A673 (cell line): ENCODE data around the gene LRRC52. TPM values are rescaled to one million over a fixed set of nuclear protein-coding genes. Genes with fewer than 3 reads are reported as not detected.

Source experiments
- BruUV-seq: library from RNA; stranded (reverse); fragments of 400-500 nt; replicated peaks from 2 replicates; lab custom pipeline; 2021; lab: Mats Ljungman, UMichigan
- CTCF ChIA-PET: fragments of 300-600 bp; sonication (Branson Sonifier 250); formaldehyde crosslinking; loops from one replicate; lab custom pipeline; 2022; ENCODE audit warnings: antibody characterized with exemption; lab: Charles Lee
- POLR2A ChIA-PET: fragments of 300-600 bp; sonication (Branson Sonifier 250); formaldehyde crosslinking; loops from one replicate; lab custom pipeline; 2022; ENCODE audit warnings: antibody characterized with exemption; ENCODE audit not compliant: low non-redundant PET; lab: Charles Lee
- DNase-seq: peaks from one replicate; pipeline ENCODE4 v3.0.0-alpha.2; 2015; ENCODE audit warnings: low spot score
- H3K27ac ChIP-seq: fragments of 200-600 bp; sonication (generic); 2 replicates; pipeline ENCODE4 v1.5.1; 2016; ENCODE audit warnings: mixed run types, low read depth, mild to moderate bottlenecking, mixed read lengths, antibody characterized with exemption, low read length; ENCODE audit not compliant: poor library complexity, severe bottlenecking
- H3K27me3 ChIP-seq: fragments of 200-600 bp; sonication (generic); replicated peaks from 2 replicates; pipeline ENCODE4 v1.6.1; 2017; ENCODE audit warnings: mixed run types, low read depth, mild to moderate bottlenecking, mixed read lengths, antibody characterized with exemption, low read length; ENCODE audit not compliant: insufficient read depth, poor library complexity
- H3K36me3 ChIP-seq: fragments of 200-600 bp; sonication (generic); 2 replicates; pipeline ENCODE4 v1.6.1; 2016; ENCODE audit warnings: mixed run types, mild to moderate bottlenecking, mixed read lengths, antibody characterized with exemption, low read length; ENCODE audit not compliant: insufficient read depth, poor library complexity, severe bottlenecking
- H3K4me1 ChIP-seq: fragments of 200-600 bp; sonication (generic); 2 replicates; pipeline ENCODE4 v1.6.1; 2017; ENCODE audit warnings: mixed run types, mild to moderate bottlenecking, mixed read lengths, antibody characterized with exemption, low read length; ENCODE audit not compliant: insufficient read depth, poor library complexity, severe bottlenecking
- H3K4me3 ChIP-seq: fragments of 200-600 bp; sonication (generic); 2 replicates; pipeline ENCODE4 v1.5.1; 2016; ENCODE audit warnings: low read depth, mixed run types, mild to moderate bottlenecking, mixed read lengths, low read length; ENCODE audit not compliant: poor library complexity, severe bottlenecking
- H3K9me3 ChIP-seq: fragments of 200-600 bp; sonication (generic); 2 replicates; pipeline ENCODE4 v1.6.1; 2016; ENCODE audit warnings: mixed run types, low read depth, mild to moderate bottlenecking, mixed read lengths, antibody characterized with exemption, low read length; ENCODE audit not compliant: poor library complexity, severe bottlenecking
- CTCF ChIP-seq: fragments of 300-800, 200-600 bp; sonication (generic); conservative IDR thresholded peaks from 2 replicates; pipeline ENCODE4 v1.5.1; 2017; ENCODE audit warnings: low read depth, mild to moderate bottlenecking, antibody characterized with exemption, low read length, moderate library complexity, mixed read lengths
- EZH2 ChIP-seq: fragments of 200-600 bp; sonication (generic); IDR thresholded peaks from 2 replicates; pipeline ENCODE4 v1.6.1; 2017; ENCODE audit warnings: borderline replicate concordance, low read depth, mild to moderate bottlenecking, mixed read lengths, antibody characterized with exemption, low read length; ENCODE audit not compliant: poor library complexity, severe bottlenecking
- intact Hi-C: fragments of 100-400 bp; cut with micrococcal nuclease; formaldehyde crosslinking; loops from one replicate; pipeline ENCODE4 v1.10.0; 2022; ENCODE audit not compliant: unreplicated experiment
- total RNA-seq: library from RNA; stranded (reverse); gene quantifications from 2 replicates; pipeline ENCODE4 v1.2.3, GENCODE V29; 2021

LRRC52 gene
- total RNA-seq, 1 experiment from 2014 or later = not detected

- Histone ChIP-seq H3K27me3 (peaks cover 17% of the 10 kb centered on the region), H3K36me3 (no peaks in the 10 kb centered on the region), H3K4me1 (peaks cover 14% of the 10 kb centered on the region), H3K27ac (no peak overlapping the region), H3K4me3 (no peak overlapping the region), H3K9me3 (no peaks in the 10 kb centered on the region)
- BruUV-seq = no TSS peak
- no peak for TF ChIP-seq CTCF
- TF ChIP-seq EZH2 = no peak
- intact Hi-C loops = no loop called here
- ChIA-PET POLR2A (no interaction called here), CTCF (no interaction called here)
- no peak for DNase-seq
Measured at GRCh38 chr1:165532053-165532452, 11.7 kb upstream of the LRRC52 start.

- ChIA-PET POLR2A (no interaction called here), CTCF (no interaction called here)
- Histone ChIP-seq H3K27ac (no peak overlapping the region), H3K9me3 (no peaks in the 10 kb centered on the region), H3K4me3 (no peak overlapping the region), H3K27me3 (peaks cover 17% of the 10 kb centered on the region), H3K4me1 (peaks cover 2% of the 10 kb centered on the region), H3K36me3 (no peaks in the 10 kb centered on the region)
- no TSS peak for BruUV-seq
- intact Hi-C loops = no loop called here
- no peak for TF ChIP-seq CTCF
- TF ChIP-seq EZH2 = no peak
- no peak for DNase-seq
Measured at GRCh38 chr1:165533254-165533653, 10.5 kb upstream of the LRRC52 start.

GRCh38 chr1:165536016-165536415, 7.8 kb upstream of the LRRC52 start:
- Histone ChIP-seq H3K9me3 (no peaks in the 10 kb centered on the region), H3K4me3 (no peak overlapping the region), H3K27me3 (peaks cover 17% of the 10 kb centered on the region), H3K36me3 (no peaks in the 10 kb centered on the region), H3K4me1 (no peaks in the 10 kb centered on the region), H3K27ac (no peak overlapping the region)
- intact Hi-C loops = no loop called here
- TF ChIP-seq CTCF = no peak
- TF ChIP-seq EZH2 = no peak
- no peak for DNase-seq
- CTCF ChIA-PET = no interaction called here
- POLR2A ChIA-PET = no interaction called here
- no TSS peak for BruUV-seq
